Endothelial cell of umbilical vein (primary cell): Measurements from ENCODE around the gene TM4SF20. TPM values are rescaled to one million over a fixed set of nuclear protein-coding genes. Genes with fewer than 3 reads are reported as not detected.

Source experiments
- BruUV-seq: library from RNA; stranded (reverse); fragments of 400-500 nt; replicated peaks from 2 replicates; lab custom pipeline; 2021; lab: Mats Ljungman, UMichigan
- CTCF ChIA-PET: fragments of 300-600, 350-600 bp; sonication (Branson Sonifier 250); formaldehyde crosslinking; loops from one replicate; lab custom pipeline; 2021; ENCODE audit warnings: antibody characterized with exemption, inconsistent platforms; lab: Charles Lee
- POLR2A ChIA-PET: fragments of 300-600, 350-600 bp; sonication (Branson Sonifier 250); formaldehyde crosslinking; loops from one replicate; lab custom pipeline; 2021; ENCODE audit warnings: antibody characterized with exemption, inconsistent platforms; lab: Charles Lee
- DNase-seq: peaks from one replicate; pipeline ENCODE4 v3.0.0-alpha.2; 2011; ENCODE audit warnings: low read depth, low spot score
- FAIRE-seq: peaks from 2 replicates; lab custom pipeline; 2011; peaks lifted over from hg19 to GRCh38; lab: Jason Lieb, UNC
- H2AFZ ChIP-seq: 2 replicates; pipeline ENCODE4 v1.6.0; 2012; ENCODE audit warnings: low read depth, low read length, control low read depth, inconsistent platforms
- H3K27ac ChIP-seq: 2 replicates; pipeline ENCODE4 v1.5.1; 2011; ENCODE audit warnings: low read depth, mild to moderate bottlenecking, control low read depth, low read length, moderate library complexity; ENCODE audit not compliant: insufficient read depth
- H3K27me3 ChIP-seq, 2 experiments: 2 replicates each; pipeline versions ENCODE4 v1.6.0 to v1.6.1; 2011; ENCODE audit warnings: low read length in 2 of 2, mixed read lengths in 1 of 2; ENCODE audit not compliant: control insufficient read depth in 2 of 2, insufficient read depth in 2 of 2
- H3K36me3 ChIP-seq, 2 experiments: 2 replicates in 1 of 2; 3 replicates in 1 of 2; pipeline ENCODE4 v1.5.1; 2011; ENCODE audit warnings: low read length in 2 of 2, mild to moderate bottlenecking in 1 of 2, moderate library complexity in 1 of 2; ENCODE audit not compliant: control insufficient read depth in 2 of 2, insufficient read depth in 2 of 2; ENCODE audit errors: extremely low read depth in 1 of 2
- H3K4me1 ChIP-seq: 3 replicates; pipeline ENCODE4 v1.5.1; 2011; ENCODE audit warnings: mild to moderate bottlenecking, low read length; ENCODE audit not compliant: control insufficient read depth, insufficient read depth; ENCODE audit errors: extremely low read depth
- H3K4me2 ChIP-seq: 2 replicates; pipeline ENCODE4 v1.6.1; 2011; ENCODE audit warnings: low read length, control low read depth, mixed read lengths; ENCODE audit not compliant: insufficient read depth
- H3K4me3 ChIP-seq, 3 experiments: fragments of 200-600 bp in 1 of 3; sonication (generic), shearing (Covaris generic) in 1 of 3; replicated peaks in 1 of 3; 2 replicates each; pipeline ENCODE4 v1.5.1; 2011 to 2016; ENCODE audit warnings: control low read depth in 3 of 3, low read length in 3 of 3, mild to moderate bottlenecking in 2 of 3, inconsistent platforms in 1 of 3, low read depth in 1 of 3, moderate library complexity in 1 of 3; ENCODE audit not compliant: insufficient read depth in 1 of 3
- H3K79me2 ChIP-seq: 2 replicates; pipeline ENCODE4 v1.6.0; 2012; ENCODE audit warnings: low read length, inconsistent platforms; ENCODE audit not compliant: control insufficient read depth, insufficient read depth
- H3K9ac ChIP-seq: replicated peaks from 2 replicates; pipeline ENCODE3; 2011; ENCODE audit warnings: low read length, control low read depth; ENCODE audit not compliant: insufficient read depth; ENCODE audit errors: extremely low read depth
- H3K9me1 ChIP-seq: replicated peaks from 3 replicates; pipeline ENCODE4 v1.6.0; 2011; ENCODE audit warnings: mild to moderate bottlenecking, low read length; ENCODE audit not compliant: control insufficient read depth, insufficient read depth; ENCODE audit errors: extremely low read depth
- H3K9me3 ChIP-seq: replicated peaks from 2 replicates; pipeline ENCODE4 v1.5.1; 2012; ENCODE audit warnings: low read length, inconsistent platforms; ENCODE audit not compliant: control insufficient read depth, insufficient read depth
- H4K20me1 ChIP-seq: replicated peaks from 2 replicates; pipeline ENCODE3; 2011; ENCODE audit warnings: mild to moderate bottlenecking, low read length; ENCODE audit not compliant: control insufficient read depth, insufficient read depth; ENCODE audit errors: extremely low read depth
- EZH2 ChIP-seq: IDR thresholded peaks from 2 replicates; pipeline ENCODE4 v1.6.1; 2012; ENCODE audit warnings: borderline replicate concordance, low read depth, mild to moderate bottlenecking, moderate library complexity, low read length, inconsistent platforms; ENCODE audit not compliant: severe bottlenecking
- FOS ChIP-seq: IDR thresholded peaks from 2 replicates; pipeline ENCODE4 v1.6.1; 2011; ENCODE audit warnings: mild to moderate bottlenecking, low read length, moderate library complexity, borderline replicate concordance; ENCODE audit not compliant: insufficient read depth
- GATA2 ChIP-seq: IDR thresholded peaks from 2 replicates; pipeline ENCODE4 v1.7.0; 2011; ENCODE audit warnings: low read depth, mild to moderate bottlenecking, moderate library complexity, mixed read lengths, low read length; ENCODE audit not compliant: insufficient read length, insufficient read depth
- JUN ChIP-seq: IDR thresholded peaks from 2 replicates; pipeline ENCODE4 v1.6.1; 2011; ENCODE audit warnings: borderline replicate concordance, low read depth; ENCODE audit not compliant: insufficient read length, insufficient read depth
- MYC ChIP-seq: IDR thresholded peaks from one replicate; pipeline ENCODE4 v1.6.1; 2011; ENCODE audit warnings: mild to moderate bottlenecking, low read depth, low read length
- POLR2A ChIP-seq: IDR thresholded peaks from 2 replicates; pipeline ENCODE4 v1.6.1; 2012; ENCODE audit warnings: low read depth, mild to moderate bottlenecking, control low read depth, low read length
- POLR2AphosphoS5 ChIP-seq: IDR thresholded peaks from 2 replicates; pipeline ENCODE4 v1.6.1; 2012; ENCODE audit warnings: low read depth, mild to moderate bottlenecking, control low read depth, low read length, moderate library complexity; ENCODE audit not compliant: insufficient read depth
- dilution Hi-C: fragments of 300-500 bp; cut with MboI; formaldehyde crosslinking; loops from one replicate; pipeline ENCODE4 v1.15.0; 2019; ENCODE audit warnings: low sequenced_read_pairs; ENCODE audit not compliant: extremely low pct_ligation_motif_present
- intact Hi-C: fragments of 100-400 bp; cut with micrococcal nuclease; formaldehyde crosslinking; loops from one replicate; pipeline ENCODE4 v1.10.0; 2022
- polyA plus RNA-seq, 4 experiments: library from polyadenylated mRNA; depleted of rRNA in 3 of 4; stranded (reverse) in 3 of 4; unstranded in 1 of 4; fragments of >200 nt; gene quantifications; 2 replicates each; pipeline versions ENCODE4 v1.2.1 to v1.2.3, GENCODE V29; 2011 to 2012; ENCODE audit warnings: missing spikeins in 1 of 4
- total RNA-seq: library from RNA; stranded (reverse); gene quantifications from 2 replicates; pipeline ENCODE4 v1.2.3, GENCODE V29; 2021
- TF ChIP-seq, protein P1 (sequence below): IDR thresholded peaks from 2 replicates; pipeline ENCODE4 v1.6.1; 2011; ENCODE audit not compliant: insufficient read depth, insufficient read length
- TF ChIP-seq, protein P2 (sequence below), 2 donors: IDR thresholded peaks; 1 replicate in 1 of 2; 2 replicates in 1 of 2; pipeline ENCODE4 v1.5.1; 2011; ENCODE audit warnings: low read length in 2 of 2, mild to moderate bottlenecking in 2 of 2, moderate library complexity in 2 of 2, control low read depth in 1 of 2, inconsistent platforms in 1 of 2, low read depth in 1 of 2; ENCODE audit not compliant: insufficient read depth in 1 of 2; ENCODE audit errors: extremely low read depth in 1 of 2

The TM4SF20 gene
- total and polyA plus RNA-seq, 2 donors (not counting 3 experiments of a cell fraction or from before 2014, with no cell fraction given) = not detected

DNA sequence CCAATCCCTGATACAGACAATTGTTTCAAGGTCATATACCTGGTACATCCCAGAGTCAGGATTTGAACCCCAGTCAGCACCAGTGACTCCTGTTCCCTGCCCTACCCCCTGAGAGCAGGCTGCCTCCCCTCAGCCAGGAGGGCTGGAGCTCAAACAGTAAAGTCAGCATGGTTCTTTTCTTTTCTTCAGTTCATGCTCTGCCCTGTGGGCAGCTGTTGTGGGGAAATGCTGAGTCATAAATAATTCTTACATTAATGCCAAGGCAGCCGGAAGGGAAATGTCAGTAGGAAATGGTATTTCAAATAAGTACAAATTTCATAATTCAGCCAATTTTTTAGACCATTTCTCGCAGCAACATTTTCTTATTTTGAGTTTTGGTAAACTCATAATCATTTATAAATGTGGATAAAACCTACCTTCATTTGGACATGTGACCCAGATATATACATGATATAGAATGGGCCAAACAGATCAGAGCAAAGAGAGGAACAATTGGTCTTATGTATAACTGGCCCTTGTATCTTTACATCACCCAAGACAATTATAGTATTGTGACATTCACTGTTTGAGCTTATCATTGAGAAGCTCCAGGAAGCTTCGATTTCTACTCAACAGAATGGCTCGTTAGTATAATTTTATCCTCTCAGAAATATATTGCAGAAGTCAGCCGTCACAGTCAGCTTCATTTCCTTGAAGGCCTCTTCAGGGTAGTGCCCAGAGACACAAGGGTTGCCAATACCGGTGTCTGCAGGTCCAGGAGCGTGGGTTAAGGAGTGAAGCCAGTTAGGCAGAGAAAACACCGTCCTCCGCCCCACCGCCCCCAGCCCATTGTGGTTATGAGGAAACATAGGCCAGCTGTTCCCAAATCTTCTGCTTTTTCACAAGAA, 36.7 kb upstream of the TM4SF20 start:
- intact Hi-C loops = loop anchor here (1.0 kb wide), 2 partner anchors 9 to 57 kb away; partner anchors contain the start of gene AGFG1
- POLR2A ChIA-PET = interaction anchor here (1.0 kb wide), 1 partner anchor 10 kb away, joined by 3 read pairs; no protein-coding TSS in a partner anchor

More for the DNA sequence above, 36.7 kb upstream of the TM4SF20 start:
- peak overlapping the region; percentile 17 for H3K9ac ChIP-seq
- DNase-seq (peak; percentile 85), FAIRE-seq (peak; percentile 94)
- peak overlapping the region; percentile 56 for H3K4me2 ChIP-seq
- H3K79me2 ChIP-seq = no peaks in the 10 kb centered on the region
- H3K4me3 ChIP-seq = no peak overlapping the region
- peak overlapping the region; percentile 70 for H2AFZ ChIP-seq
- dilution Hi-C loops = no loop called here
- H3K9me3 ChIP-seq = no peaks in the 10 kb centered on the region
- no peaks in the 10 kb centered on the region for H4K20me1 ChIP-seq
- BruUV-seq = no TSS peak
- H3K27ac ChIP-seq = peak overlapping the region; percentile 52
- no peaks in the 10 kb centered on the region for H3K9me1 ChIP-seq
- peaks cover 8% of the 10 kb centered on the region for H3K4me1 ChIP-seq
- no peaks in the 10 kb centered on the region for H3K27me3 ChIP-seq
- peak; percentile 51 for TF ChIP-seq POLR2A
- peak; percentile 54 for TF ChIP-seq JUN
- no peak for TF ChIP-seq EZH2
- TF ChIP-seq POLR2AphosphoS5 = peak; percentile 28
- TF ChIP-seq, protein P1, sequence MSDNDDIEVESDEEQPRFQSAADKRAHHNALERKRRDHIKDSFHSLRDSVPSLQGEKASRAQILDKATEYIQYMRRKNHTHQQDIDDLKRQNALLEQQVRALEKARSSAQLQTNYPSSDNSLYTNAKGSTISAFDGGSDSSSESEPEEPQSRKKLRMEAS = no peak
- peak; percentile 64 for TF ChIP-seq FOS
- TF ChIP-seq, protein P2, sequence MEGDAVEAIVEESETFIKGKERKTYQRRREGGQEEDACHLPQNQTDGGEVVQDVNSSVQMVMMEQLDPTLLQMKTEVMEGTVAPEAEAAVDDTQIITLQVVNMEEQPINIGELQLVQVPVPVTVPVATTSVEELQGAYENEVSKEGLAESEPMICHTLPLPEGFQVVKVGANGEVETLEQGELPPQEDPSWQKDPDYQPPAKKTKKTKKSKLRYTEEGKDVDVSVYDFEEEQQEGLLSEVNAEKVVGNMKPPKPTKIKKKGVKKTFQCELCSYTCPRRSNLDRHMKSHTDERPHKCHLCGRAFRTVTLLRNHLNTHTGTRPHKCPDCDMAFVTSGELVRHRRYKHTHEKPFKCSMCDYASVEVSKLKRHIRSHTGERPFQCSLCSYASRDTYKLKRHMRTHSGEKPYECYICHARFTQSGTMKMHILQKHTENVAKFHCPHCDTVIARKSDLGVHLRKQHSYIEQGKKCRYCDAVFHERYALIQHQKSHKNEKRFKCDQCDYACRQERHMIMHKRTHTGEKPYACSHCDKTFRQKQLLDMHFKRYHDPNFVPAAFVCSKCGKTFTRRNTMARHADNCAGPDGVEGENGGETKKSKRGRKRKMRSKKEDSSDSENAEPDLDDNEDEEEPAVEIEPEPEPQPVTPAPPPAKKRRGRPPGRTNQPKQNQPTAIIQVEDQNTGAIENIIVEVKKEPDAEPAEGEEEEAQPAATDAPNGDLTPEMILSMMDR (IDR thresholded peaks at IDR 0.05; ENCODE audit: extremely low read depth in 1 of 2, insufficient read depth in 1 of 2, low read depth in 1 of 2, low read length in 2 of 2) = no peak
- no peak for TF ChIP-seq GATA2
- no peak for TF ChIP-seq MYC
- H3K36me3 ChIP-seq = no peaks in the 10 kb centered on the region
- CTCF ChIA-PET = interaction anchor here (0.7 to 2.7 kb wide), 10 partner anchors 9 to 475 kb away, joined by 3 to 28 read pairs (median 4); no protein-coding TSS in a partner anchor
